Mesenchymal stem cell (in vitro differentiated cells and primary cell): Measurements from ENCODE around the gene MCOLN2.

Source experiments
- DNase-seq: peaks from one replicate; pipeline ENCODE4 v3.0.0-alpha.2; 2013
- H2AFZ ChIP-seq: one replicate; pipeline ENCODE4 v1.6.1; 2013; ENCODE audit warnings: low read depth, mild to moderate bottlenecking, control low read depth, inconsistent platforms, low read length, moderate library complexity
- H2AK5ac ChIP-seq: 2 replicates; pipeline ENCODE4 v1.6.1; 2013; ENCODE audit warnings: low read length, moderate library complexity, mild to moderate bottlenecking, inconsistent platforms; ENCODE audit not compliant: severe bottlenecking
- H2BK120ac ChIP-seq: one replicate; pipeline ENCODE4 v1.6.1; 2013; ENCODE audit warnings: low read depth, mild to moderate bottlenecking, inconsistent platforms, low read length, moderate library complexity
- H2BK12ac ChIP-seq, 2 experiments: one replicate each; pipeline ENCODE4 v1.6.1; 2013; ENCODE audit warnings: inconsistent platforms in 2 of 2, low read length in 2 of 2, mild to moderate bottlenecking in 2 of 2, moderate library complexity in 2 of 2, control low read depth in 1 of 2
- H2BK15ac ChIP-seq: one replicate; pipeline ENCODE4 v1.6.1; 2013; ENCODE audit warnings: mild to moderate bottlenecking, low read depth, inconsistent platforms; ENCODE audit not compliant: poor library complexity, severe bottlenecking
- H2BK5ac ChIP-seq: 2 replicates; pipeline ENCODE4 v1.6.1; 2013; ENCODE audit warnings: low read depth, mild to moderate bottlenecking, low read length, control low read depth, inconsistent platforms; ENCODE audit not compliant: poor library complexity, severe bottlenecking
- H3K14ac ChIP-seq, 2 experiments: one replicate each; pipeline ENCODE4 v1.6.1; 2013; ENCODE audit warnings: inconsistent platforms in 2 of 2, low read length in 2 of 2, control low read depth in 1 of 2, mild to moderate bottlenecking in 1 of 2, moderate library complexity in 1 of 2
- H3K18ac ChIP-seq, 2 experiments: one replicate each; pipeline ENCODE4 v1.6.1; 2013; ENCODE audit warnings: inconsistent platforms in 2 of 2, low read length in 2 of 2, control low read depth in 1 of 2, low read depth in 1 of 2, mild to moderate bottlenecking in 1 of 2
- H3K23ac ChIP-seq, 2 experiments: one replicate each; pipeline ENCODE4 v1.6.1; 2013; ENCODE audit warnings: inconsistent platforms in 2 of 2, low read length in 2 of 2, mild to moderate bottlenecking in 2 of 2, moderate library complexity in 2 of 2, control low read depth in 1 of 2
- H3K27ac ChIP-seq: 2 replicates; pipeline ENCODE4 v1.5.1; 2013; ENCODE audit warnings: mild to moderate bottlenecking, moderate library complexity, low read length, control low read depth, inconsistent platforms; ENCODE audit not compliant: poor library complexity, severe bottlenecking
- H3K27me3 ChIP-seq, 2 experiments: 2 replicates each; pipeline versions ENCODE4 v1.6.1 to v1.7.0; 2013; ENCODE audit warnings: low read length in 2 of 2, mild to moderate bottlenecking in 2 of 2, moderate library complexity in 2 of 2, control low read depth in 1 of 2, inconsistent platforms in 1 of 2; ENCODE audit not compliant: control insufficient read depth in 1 of 2, insufficient read depth in 1 of 2
- H3K36me3 ChIP-seq, 2 experiments: 2 replicates each; pipeline versions ENCODE4 v1.6.1 to v1.7.0; 2013; ENCODE audit warnings: low read length in 2 of 2, control low read depth in 1 of 2, inconsistent platforms in 1 of 2, low read depth in 1 of 2, mild to moderate bottlenecking in 1 of 2; ENCODE audit not compliant: insufficient read depth in 2 of 2, control insufficient read depth in 1 of 2
- H3K4ac ChIP-seq, 2 experiments: one replicate each; pipeline ENCODE4 v1.6.1; 2013; ENCODE audit warnings: inconsistent platforms in 2 of 2, low read length in 2 of 2, mild to moderate bottlenecking in 2 of 2, moderate library complexity in 2 of 2, control low read depth in 1 of 2, low read depth in 1 of 2
- H3K4me1 ChIP-seq: 2 replicates; pipeline ENCODE4 v1.6.1; 2013; ENCODE audit warnings: low read depth, low read length, control low read depth; ENCODE audit not compliant: control insufficient read depth, insufficient read depth
- H3K4me2 ChIP-seq: 2 replicates; pipeline ENCODE4 v1.6.1; 2013; ENCODE audit warnings: low read length, mild to moderate bottlenecking, inconsistent platforms; ENCODE audit not compliant: poor library complexity, severe bottlenecking
- H3K4me3 ChIP-seq, 2 experiments: 2 replicates each; pipeline versions ENCODE4 v1.5.1 to v1.7.0; 2013; ENCODE audit warnings: low read length in 2 of 2, mild to moderate bottlenecking in 2 of 2, control low read depth in 1 of 2, low read depth in 1 of 2; ENCODE audit not compliant: insufficient read depth in 1 of 2
- H3K79me1 ChIP-seq: replicated peaks from 2 replicates; pipeline ENCODE4 v1.6.1; 2013; ENCODE audit warnings: mild to moderate bottlenecking, control low read depth, low read length, inconsistent platforms; ENCODE audit not compliant: poor library complexity, severe bottlenecking
- H3K9ac ChIP-seq: 2 replicates; pipeline ENCODE4 v1.7.0; 2013; ENCODE audit warnings: mild to moderate bottlenecking, low read length, moderate library complexity
- H3K9me3 ChIP-seq: 2 replicates; pipeline ENCODE4 v1.7.0; 2013; ENCODE audit warnings: mild to moderate bottlenecking, low read length; ENCODE audit not compliant: control insufficient read depth
- H4K8ac ChIP-seq: one replicate; pipeline ENCODE4 v1.6.1; 2013; ENCODE audit warnings: inconsistent platforms, mild to moderate bottlenecking, low read length, moderate library complexity
- H4K91ac ChIP-seq: one replicate; pipeline ENCODE4 v1.6.1; 2013; ENCODE audit warnings: mild to moderate bottlenecking, low read length, inconsistent platforms
- WGBS: methylation state at CpG from one replicate; pipeline ENCODE4 v1.1.7; 2013; ENCODE audit warnings: mixed read lengths; 5-methylcytosine and 5-hydroxymethylcytosine counted together

The MCOLN2 gene

GRCh38 chr1:84876353-84876752 lies 120.6 kb downstream of the MCOLN2 start:
- Histone ChIP-seq H3K9ac (no peak overlapping the region), H3K27ac (no peak overlapping the region), H3K23ac (no peak overlapping the region), H3K4me1 (no peaks in the 10 kb centered on the region), H3K4ac (no peak overlapping the region), H3K4me3 (no peak overlapping the region), H4K91ac (no peak overlapping the region), H2AFZ (no peak overlapping the region), H2BK15ac (no peak overlapping the region), H3K18ac (no peak overlapping the region), H2BK5ac (no peak overlapping the region), H4K8ac (no peak overlapping the region), H2BK120ac (no peak overlapping the region), H3K14ac (no peak overlapping the region), H3K27me3 (peaks cover 9 to 35% of the 10 kb centered on the region in 2 experiments), H3K79me1 (no peaks in the 10 kb centered on the region), H3K36me3 (no peaks in the 10 kb centered on the region), H2BK12ac (no peak overlapping the region), H3K4me2 (no peak overlapping the region), H3K9me3 (no peaks in the 10 kb centered on the region), H2AK5ac (no peak overlapping the region)
- DNase-seq: no peak
- WGBS: 84% methylated on average over 2 of the region's 5 CpGs
